Neural cell (in vitro differentiated cells): ENCODE measurements around the gene MED26. TPM values are rescaled to one million over a fixed set of nuclear protein-coding genes. Genes with fewer than 3 reads are reported as not detected.

Experiments used
- H2AFZ ChIP-seq: fragments of 200-600, 300-800 bp; sonication (generic), shearing (Covaris generic); 2 replicates; pipeline ENCODE4 v1.6.0; 2014; ENCODE audit warnings: low read depth, mild to moderate bottlenecking, antibody characterized with exemption, low read length, moderate library complexity
- H3F3A ChIP-seq: fragments of 200-600 bp; shearing (Covaris generic); 2 replicates; pipeline ENCODE4 v1.6.1; 2016; ENCODE audit warnings: mild to moderate bottlenecking, moderate library complexity, mixed read lengths, antibody characterized with exemption, low read length; ENCODE audit not compliant: insufficient read depth, poor library complexity, severe bottlenecking
- H3K27ac ChIP-seq: fragments of 200-600, 300-800 bp; sonication (generic), shearing (Covaris generic); 2 replicates; pipeline ENCODE4 v1.5.1; 2014; ENCODE audit warnings: mild to moderate bottlenecking, low read length, moderate library complexity
- H3K27me3 ChIP-seq: fragments of 300-800, 200-600 bp; sonication (generic), shearing (Covaris generic); 2 replicates; pipeline ENCODE4 v1.6.0; 2014; ENCODE audit warnings: mild to moderate bottlenecking, low read depth, low read length, moderate library complexity; ENCODE audit not compliant: insufficient read depth
- H3K36me3 ChIP-seq: fragments of 300-800, 200-600 bp; sonication (generic), shearing (Covaris generic); 2 replicates; pipeline ENCODE4 v1.5.1; 2014; ENCODE audit warnings: mild to moderate bottlenecking, antibody characterized with exemption, low read length, moderate library complexity; ENCODE audit not compliant: insufficient read depth
- H3K4me2 ChIP-seq: fragments of 300-800, 200-600 bp; sonication (generic), shearing (Covaris generic); 2 replicates; pipeline ENCODE4 v1.6.0; 2014; ENCODE audit warnings: mild to moderate bottlenecking, low read length
- H3K4me3 ChIP-seq: fragments of 300-800, 200-600 bp; sonication (generic), shearing (Covaris generic); 2 replicates; pipeline ENCODE4 v1.5.1; 2014; ENCODE audit warnings: mild to moderate bottlenecking, low read length, moderate library complexity
- H3K79me2 ChIP-seq: fragments of 200-600 bp; shearing (Covaris generic); replicated peaks from 2 replicates; pipeline ENCODE4 v1.6.0; 2014; ENCODE audit warnings: mild to moderate bottlenecking, low read length, moderate library complexity; ENCODE audit not compliant: insufficient read depth
- H3K9ac ChIP-seq: fragments of 300-800, 200-600 bp; sonication (generic), shearing (Covaris generic); 2 replicates; pipeline ENCODE4 v1.6.1; 2016; ENCODE audit warnings: mild to moderate bottlenecking, low read length, mixed read lengths
- H3K9me2 ChIP-seq: fragments of 200-600 bp; shearing (Covaris generic); 2 replicates; pipeline ENCODE4 v1.6.1; 2016; ENCODE audit warnings: mild to moderate bottlenecking, low read length, mixed read lengths; ENCODE audit not compliant: insufficient read depth
- H3K9me3 ChIP-seq: fragments of 200-600, 300-800 bp; sonication (generic), shearing (Covaris generic); 2 replicates; pipeline ENCODE4 v1.6.1; 2016; ENCODE audit warnings: mild to moderate bottlenecking, mixed run types, low read length, moderate library complexity, mixed read lengths
- H4K20me1 ChIP-seq: fragments of 200-600 bp; shearing (Covaris generic); 2 replicates; pipeline ENCODE4 v1.6.1; 2016; ENCODE audit warnings: mild to moderate bottlenecking, mixed run types; ENCODE audit not compliant: insufficient read depth
- CTCF ChIP-seq: fragments of 450-650 bp; IDR thresholded peaks from 2 replicates; pipeline ENCODE4 v1.5.1; 2014; ENCODE audit warnings: antibody characterized with exemption, mild to moderate bottlenecking, moderate library complexity; ENCODE audit not compliant: poor library complexity, severe bottlenecking
- EP300 ChIP-seq: fragments of 450-650 bp; conservative IDR thresholded peaks from 2 replicates; pipeline ENCODE4 v1.6.1; 2014; ENCODE audit warnings: antibody characterized with exemption, mild to moderate bottlenecking, moderate library complexity; ENCODE audit not compliant: poor library complexity, severe bottlenecking
- EZH2 ChIP-seq: fragments of 200-600, 300-800 bp; shearing (Covaris generic), sonication (generic); IDR thresholded peaks from 2 replicates; pipeline ENCODE4 v1.6.1; 2014; ENCODE audit warnings: antibody characterized with exemption, low read length, borderline replicate concordance, mild to moderate bottlenecking; ENCODE audit not compliant: insufficient read depth, poor library complexity, severe bottlenecking
- POLR2AphosphoS5 ChIP-seq: IDR thresholded peaks from 2 replicates; pipeline ENCODE4 v1.6.1; 2012
- RAD21 ChIP-seq: fragments of 450-650 bp; conservative IDR thresholded peaks from 2 replicates; pipeline ENCODE4 v1.6.1; 2014; ENCODE audit warnings: antibody characterized with exemption, mild to moderate bottlenecking, moderate library complexity
- REST ChIP-seq: IDR thresholded peaks from 2 replicates; pipeline ENCODE4 v1.6.1; 2012; ENCODE audit warnings: borderline replicate concordance
- SMC3 ChIP-seq: fragments of 450-650 bp; conservative IDR thresholded peaks from 2 replicates; pipeline ENCODE4 v1.6.1; 2014; ENCODE audit warnings: antibody characterized with exemption, mild to moderate bottlenecking, moderate library complexity; ENCODE audit not compliant: poor library complexity
- TAF1 ChIP-seq: IDR thresholded peaks from 2 replicates; pipeline ENCODE4 v1.6.1; 2012; ENCODE audit warnings: low read depth
- polyA plus RNA-seq: library from polyadenylated mRNA; depleted of rRNA; stranded (reverse); fragments of >200 nt; gene quantifications from 2 replicates; pipeline ENCODE4 v1.2.3, GENCODE V29; 2014

Gene MED26
- polyA plus RNA-seq, 1 donor from 2014 or later = 4.2 TPM

GRCh38 chr19:16590876-16591802 is 36.9 kb downstream of the MED26 start:
- H3K9me2 ChIP-seq = no peaks in the 10 kb centered on the region
- no peak overlapping the region for H3K4me3 ChIP-seq
- H3K9me3 ChIP-seq = no peaks in the 10 kb centered on the region
- H2AFZ ChIP-seq = no peak overlapping the region
- TF ChIP-seq SMC3 (no peak), EP300 (no peak), POLR2AphosphoS5 (no peak), CTCF (no peak)
- H3F3A ChIP-seq = no peaks in the 10 kb centered on the region
- H3K27ac ChIP-seq = no peak overlapping the region
- H3K9ac ChIP-seq = no peak overlapping the region
- H4K20me1 ChIP-seq = no peaks in the 10 kb centered on the region
- H3K4me2 ChIP-seq = no peak overlapping the region
- peaks cover 24% of the 10 kb centered on the region for H3K79me2 ChIP-seq
- no peaks in the 10 kb centered on the region for H3K27me3 ChIP-seq
- H3K36me3 ChIP-seq = no peaks in the 10 kb centered on the region

- H3K36me3 ChIP-seq = no peaks in the 10 kb centered on the region
- H3K4me2 ChIP-seq = no peak overlapping the region
- no peaks in the 10 kb centered on the region for H3K9me3 ChIP-seq
- H2AFZ ChIP-seq = no peak overlapping the region
- H3K4me3 ChIP-seq = no peak overlapping the region
- no peak overlapping the region for H3K27ac ChIP-seq
- H3K79me2 ChIP-seq = peaks cover 21% of the 10 kb centered on the region
- no peaks in the 10 kb centered on the region for H3K27me3 ChIP-seq
- no peaks in the 10 kb centered on the region for H4K20me1 ChIP-seq
- no peak overlapping the region for H3K9ac ChIP-seq
- no peaks in the 10 kb centered on the region for H3F3A ChIP-seq
- TF ChIP-seq POLR2AphosphoS5 (no peak), EP300 (no peak)
- H3K9me2 ChIP-seq = no peaks in the 10 kb centered on the region
Observed at GRCh38 chr19:16589917-16590316, 38.1 kb downstream of the MED26 start.

GRCh38 chr19:16588824-16589577 is 39.0 kb downstream of the MED26 start:
- Histone ChIP-seq H4K20me1 (no peaks in the 10 kb centered on the region), H3K27ac (peak overlapping the region; percentile 53), H3K4me2 (no peak overlapping the region), H3K9me2 (no peaks in the 10 kb centered on the region), H2AFZ (no peak overlapping the region), H3K79me2 (peaks cover 21% of the 10 kb centered on the region), H3K9ac (no peak overlapping the region), H3K27me3 (no peaks in the 10 kb centered on the region), H3F3A (peaks cover 4% of the 10 kb centered on the region), H3K4me3 (no peak overlapping the region), H3K9me3 (no peaks in the 10 kb centered on the region), H3K36me3 (no peaks in the 10 kb centered on the region)
- no peak for TF ChIP-seq POLR2AphosphoS5
- no peak for TF ChIP-seq RAD21
- no peak for TF ChIP-seq CTCF
- TF ChIP-seq SMC3 = no peak
- no peak for TF ChIP-seq TAF1
- TF ChIP-seq REST = no peak
- TF ChIP-seq EZH2 = no peak
- no peak for TF ChIP-seq EP300
